ENCODE measurements around the gene ITIH6.

The ITIH6 gene

GRCh38 chrX:54721424-54721823, 76.6 kb downstream of the ITIH6 start:
- DNase-seq (ENCODE audit: low spot score): no peak
- no peak for TF ChIP-seq CTCF (IDR thresholded peaks at IDR 0.05; ENCODE audit: borderline replicate concordance, control extremely low read depth, extremely low read depth, insufficient read depth, missing control alignments)
- in situ Hi-C loops (cut with MboI; ENCODE audit: low sequenced_read_pairs, unreplicated experiment): no loop called here

GRCh38 chrX:54715621-54716020, 82.4 kb downstream of the ITIH6 start:
- in situ Hi-C loops (cut with MboI; ENCODE audit: low sequenced_read_pairs, unreplicated experiment): no loop called here
- DNase-seq (ENCODE audit: low spot score): no peak
- no peak for TF ChIP-seq CTCF (IDR thresholded peaks at IDR 0.05; ENCODE audit: borderline replicate concordance, control extremely low read depth, extremely low read depth, insufficient read depth, missing control alignments)

GRCh38 chrX:54714424-54714823, 83.6 kb downstream of the ITIH6 start:
- TF ChIP-seq CTCF (IDR thresholded peaks at IDR 0.05; ENCODE audit: borderline replicate concordance, control extremely low read depth, extremely low read depth, insufficient read depth, missing control alignments): no peak

GRCh38 chrX:54711735-54712134, 86.3 kb downstream of the ITIH6 start:
- in situ Hi-C loops (cut with MboI; ENCODE audit: low sequenced_read_pairs, unreplicated experiment): no loop called here
- no peak for TF ChIP-seq CTCF (IDR thresholded peaks at IDR 0.05; ENCODE audit: borderline replicate concordance, control extremely low read depth, extremely low read depth, insufficient read depth, missing control alignments)
- no peak for DNase-seq (ENCODE audit: low spot score)

More at GRCh38 chrX:54714424-54714823, 83.6 kb downstream of the ITIH6 start:
- no peak for DNase-seq (ENCODE audit: low spot score)
- in situ Hi-C loops (cut with MboI; ENCODE audit: low sequenced_read_pairs, unreplicated experiment): no loop called here

GRCh38 chrX:54710920-54711319, 87.1 kb downstream of the ITIH6 start:
- TF ChIP-seq CTCF (IDR thresholded peaks at IDR 0.05; ENCODE audit: borderline replicate concordance, control extremely low read depth, extremely low read depth, insufficient read depth, missing control alignments): no peak
- in situ Hi-C loops (cut with MboI; ENCODE audit: low sequenced_read_pairs, unreplicated experiment): no loop called here

GRCh38 chrX:54708404-54708803, 89.7 kb downstream of the ITIH6 start:
- in situ Hi-C loops (cut with MboI; ENCODE audit: low sequenced_read_pairs, unreplicated experiment): no loop called here
- DNase-seq (ENCODE audit: low spot score): no peak
- TF ChIP-seq CTCF (IDR thresholded peaks at IDR 0.05; ENCODE audit: borderline replicate concordance, control extremely low read depth, extremely low read depth, insufficient read depth, missing control alignments): no peak

More at GRCh38 chrX:54710920-54711319, 87.1 kb downstream of the ITIH6 start:
- DNase-seq (ENCODE audit: low spot score): no peak

Measured in GM13976 (cell line).